ENCODE results near the gene ACYP1.
"Not testable (repeated sequence)": the region's sequence is repeated elsewhere in the genome, so short reads cannot be mapped to it uniquely, and the experiment has no call there.

The ACYP1 gene

DNA sequence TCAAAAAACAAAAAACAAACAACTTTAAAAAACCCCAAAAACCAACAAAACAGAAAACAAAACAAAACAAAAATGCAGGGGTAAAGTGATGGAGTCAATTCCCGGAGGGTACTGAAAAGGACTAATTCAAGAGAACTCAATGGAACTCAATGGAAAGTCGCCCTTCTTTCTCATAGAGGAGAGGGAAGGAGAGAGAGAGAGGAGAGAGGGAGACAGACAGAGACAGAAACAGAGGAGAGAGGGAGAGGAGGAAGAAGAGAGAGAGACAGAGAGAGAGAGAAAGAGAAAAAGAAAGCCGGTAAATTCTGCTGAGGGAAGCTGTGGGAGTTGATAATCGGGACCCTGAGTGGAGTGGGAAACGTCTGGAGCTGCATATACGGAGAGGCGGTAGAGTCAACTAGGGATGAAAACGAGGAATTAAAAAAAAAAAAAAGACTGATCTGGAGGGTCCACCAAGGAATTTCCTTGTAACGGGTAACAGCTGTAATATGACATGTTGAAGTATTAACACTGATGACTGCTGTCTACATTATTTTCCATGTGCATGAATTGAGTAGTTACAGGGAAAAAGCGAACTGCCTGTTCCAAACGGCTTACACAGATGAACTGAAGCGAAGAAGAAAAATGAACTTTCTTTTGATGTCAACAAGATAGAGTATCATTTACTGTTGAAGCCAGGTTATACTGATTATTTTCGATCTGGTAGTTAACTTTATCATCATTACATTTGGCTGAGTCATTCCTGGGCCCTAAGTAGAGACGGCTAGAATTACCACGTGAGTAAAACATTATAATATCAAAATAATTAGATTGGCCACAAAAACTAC lies 4.7 kb upstream of the ACYP1 start:
- DNase-seq (ENCODE audit: low read depth in 2 of 2), result no peak

DNA sequence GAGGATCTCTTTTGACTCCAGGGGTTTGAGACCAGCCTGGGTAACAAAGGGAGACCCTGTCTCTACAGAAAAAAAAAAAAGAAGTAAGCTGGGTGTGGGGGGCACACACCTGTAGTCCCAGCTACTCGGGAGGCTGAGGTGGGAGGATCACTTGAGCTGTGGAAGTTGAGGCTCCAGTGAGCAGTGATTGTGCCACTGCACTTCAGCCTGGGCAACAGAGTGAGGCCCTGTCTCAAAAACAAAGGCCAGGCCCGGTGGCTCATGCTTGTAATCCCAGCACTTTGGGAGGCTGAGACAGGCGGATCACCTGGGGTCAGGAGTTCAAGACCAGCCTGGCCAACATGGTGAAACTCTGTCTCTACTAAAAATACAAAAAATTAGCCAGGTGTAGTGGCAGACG lies 3.9 kb upstream of the ACYP1 start:
- not testable (repeated sequence) for DNase-seq (ENCODE audit: low read depth in 2 of 2)

DNA sequence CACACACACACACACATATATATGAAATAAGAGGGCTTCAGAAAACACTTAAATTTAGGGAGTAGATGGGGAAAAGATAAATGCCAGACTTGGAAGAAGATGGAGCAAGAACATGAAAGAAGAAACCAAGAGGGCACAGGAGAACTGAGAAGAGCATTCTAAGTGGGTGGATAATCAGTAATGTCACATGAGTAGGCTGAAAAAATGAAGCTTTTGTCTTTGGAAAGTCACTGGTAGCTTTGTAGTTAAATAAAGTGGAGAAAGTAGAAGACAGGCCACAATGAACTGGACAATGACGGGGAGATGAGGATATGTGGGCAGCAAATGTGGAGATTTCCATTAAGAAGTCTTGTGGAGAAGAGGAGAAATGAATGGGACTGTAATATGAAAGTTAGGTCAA lies 3.4 kb upstream of the ACYP1 start:
- no peak for DNase-seq (ENCODE audit: low read depth in 2 of 2)

DNA sequence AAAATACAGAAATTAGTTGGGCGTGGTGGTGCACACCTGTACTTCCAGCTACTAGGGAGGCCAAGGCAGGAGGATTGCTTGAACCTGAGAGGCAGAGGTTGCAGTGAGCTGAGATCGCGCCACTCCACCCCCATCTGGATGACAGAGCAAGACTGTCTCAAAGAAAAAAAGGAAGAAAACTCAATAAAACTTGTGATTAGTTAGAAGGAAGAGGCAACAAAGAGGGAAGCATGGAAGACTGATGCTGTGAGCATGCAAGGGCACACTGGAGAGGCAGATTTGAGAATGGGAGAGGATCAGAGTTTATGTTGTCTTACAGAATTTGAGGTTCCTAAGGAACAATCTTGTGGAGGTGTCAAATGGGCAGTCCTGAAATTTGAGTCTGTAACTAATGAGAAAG lies 2.9 kb upstream of the ACYP1 start:
- DNase-seq (ENCODE audit: low read depth in 2 of 2), result no peak

DNA sequence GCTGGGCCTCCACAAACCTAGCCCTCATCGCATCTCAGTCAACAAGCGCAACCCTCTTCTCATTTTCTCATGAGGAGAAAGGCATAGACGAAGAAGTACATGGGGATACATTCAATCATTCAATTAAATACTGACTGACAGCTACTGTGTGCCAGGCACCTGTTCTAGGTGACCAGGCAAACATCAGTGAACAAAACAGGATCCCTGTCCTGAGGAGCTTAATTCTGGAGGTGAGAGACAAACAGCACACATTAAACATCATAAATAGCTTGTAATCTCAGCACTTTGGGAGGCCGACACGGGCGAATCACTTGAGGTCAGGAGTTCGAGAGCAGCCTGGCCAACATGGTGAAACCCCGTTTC lies 362 bp upstream of the ACYP1 start:
- no peak for DNase-seq (ENCODE audit: low read depth in 2 of 2)

DNA sequence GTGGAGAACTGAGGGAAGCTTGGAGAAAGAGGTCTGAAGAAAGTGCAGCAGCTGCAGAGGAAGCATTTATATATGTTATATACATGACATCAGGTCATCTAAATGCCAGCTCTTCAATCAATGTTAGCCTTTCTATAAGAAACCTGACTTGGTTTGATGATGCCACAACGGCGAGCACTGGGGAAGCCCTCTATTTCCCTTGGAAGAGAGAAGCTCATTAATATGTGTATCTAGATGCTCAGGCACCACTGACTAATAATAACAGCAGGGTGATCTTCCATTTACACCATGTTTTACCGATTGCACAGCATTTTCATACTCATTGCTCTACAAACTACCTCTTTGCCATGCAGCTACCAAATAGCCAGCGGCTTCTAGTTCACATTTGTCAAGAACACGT lies 811 bp downstream of the ACYP1 start:
- DNase-seq (ENCODE audit: low read depth in 2 of 2), result no peak

DNA sequence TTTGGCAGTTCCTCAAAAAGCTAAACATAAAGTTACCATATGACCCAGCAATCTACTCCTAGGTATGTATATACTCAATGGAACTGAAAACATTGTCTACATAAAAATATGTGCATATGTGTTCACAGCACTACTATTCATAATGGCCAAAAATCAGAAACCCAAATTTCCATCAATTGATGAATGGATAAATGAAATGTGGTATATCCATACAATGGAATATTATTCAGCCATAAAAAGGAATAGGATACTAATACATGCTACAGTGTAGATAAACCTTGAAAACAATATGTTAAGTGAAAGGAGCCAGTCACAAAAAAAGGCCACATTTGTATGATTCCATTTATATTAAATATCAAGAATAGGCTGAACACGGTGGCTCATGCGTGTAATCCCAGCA lies 3.4 kb downstream of the ACYP1 start:
- no peak for DNase-seq (ENCODE audit: low read depth in 2 of 2)

DNA sequence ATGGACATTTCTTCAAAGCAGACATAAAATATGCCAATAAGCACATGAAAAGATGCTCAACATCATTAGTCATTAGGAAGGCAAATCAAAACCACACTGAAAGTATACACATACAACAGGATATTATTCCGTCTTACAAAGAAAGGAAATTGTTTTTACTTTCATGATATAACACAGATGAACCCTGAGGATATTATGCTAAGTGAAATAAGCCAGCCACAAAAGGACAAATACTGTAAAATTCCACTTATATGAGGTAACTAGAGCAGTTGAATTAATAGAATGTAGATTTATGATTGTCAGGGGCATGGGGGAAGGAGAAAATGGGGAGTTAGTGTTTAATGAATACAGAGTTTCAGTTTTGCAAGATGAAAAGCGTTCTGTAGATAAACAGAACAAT lies 4.2 kb downstream of the ACYP1 start:
- DNase-seq (ENCODE audit: low read depth in 2 of 2), result no peak

DNA sequence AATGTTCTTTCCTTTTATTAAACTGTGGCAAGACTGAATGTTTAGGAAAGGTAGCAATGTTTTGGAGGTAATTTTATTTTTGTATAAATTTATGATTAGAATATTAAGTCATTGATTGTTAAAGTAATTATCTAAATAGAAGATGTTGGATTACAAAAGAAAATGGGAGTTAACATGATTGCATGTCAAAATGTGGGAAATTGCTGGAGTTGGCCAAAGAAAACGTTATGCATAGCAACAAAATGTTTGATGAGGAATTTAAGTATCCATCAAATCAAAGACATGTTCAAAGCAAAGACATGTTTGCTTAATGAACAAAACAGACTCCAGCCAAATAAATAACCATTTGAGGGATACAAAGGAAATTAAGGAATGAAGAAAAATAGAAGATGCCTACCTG lies 9.4 kb downstream of the ACYP1 start:
- no peak for DNase-seq (ENCODE audit: low read depth in 2 of 2)

DNA sequence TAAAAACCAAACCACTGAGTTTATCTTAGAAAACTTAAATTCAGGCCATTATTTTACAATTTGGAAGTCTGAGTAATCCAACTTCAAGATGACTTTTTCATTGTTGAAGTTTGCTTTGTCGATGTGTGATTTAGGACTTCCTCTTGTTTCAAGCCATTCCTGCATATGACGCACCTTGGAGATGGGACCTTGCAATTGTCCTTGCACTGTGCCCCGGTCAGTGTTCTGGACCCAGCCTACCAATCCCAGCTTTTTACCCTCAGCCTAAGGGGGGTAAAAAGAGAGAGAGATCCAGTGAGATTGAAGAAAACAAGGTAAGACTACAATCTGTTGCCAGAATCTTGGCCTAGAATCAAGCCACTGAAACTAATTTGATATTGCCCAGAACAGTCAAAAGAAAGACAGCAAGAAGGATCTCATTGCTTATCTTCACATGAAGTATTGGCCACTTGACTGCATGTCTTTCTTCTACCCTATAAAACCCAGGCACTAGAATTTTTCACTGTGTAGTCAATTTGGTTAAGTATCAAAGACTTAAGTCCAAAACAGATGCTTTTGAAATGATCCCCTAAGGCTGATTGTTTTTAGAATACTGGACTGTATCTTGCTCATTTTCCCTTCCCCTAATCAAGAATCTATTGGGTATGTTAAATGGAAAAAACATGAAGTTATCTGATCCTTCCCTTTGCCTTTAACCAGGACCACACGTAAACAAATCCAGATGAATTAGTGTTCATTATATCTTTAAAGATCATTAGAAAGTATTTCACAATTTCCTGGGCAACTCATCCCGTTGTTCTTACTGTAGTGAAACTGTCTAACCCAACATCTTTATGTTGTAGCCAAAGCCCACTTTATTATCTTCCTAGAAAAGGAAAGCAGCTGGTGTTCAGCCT lies 10.2 kb downstream of the ACYP1 start:
- no peak for DNase-seq (ENCODE audit: low read depth in 2 of 2)

DNA sequence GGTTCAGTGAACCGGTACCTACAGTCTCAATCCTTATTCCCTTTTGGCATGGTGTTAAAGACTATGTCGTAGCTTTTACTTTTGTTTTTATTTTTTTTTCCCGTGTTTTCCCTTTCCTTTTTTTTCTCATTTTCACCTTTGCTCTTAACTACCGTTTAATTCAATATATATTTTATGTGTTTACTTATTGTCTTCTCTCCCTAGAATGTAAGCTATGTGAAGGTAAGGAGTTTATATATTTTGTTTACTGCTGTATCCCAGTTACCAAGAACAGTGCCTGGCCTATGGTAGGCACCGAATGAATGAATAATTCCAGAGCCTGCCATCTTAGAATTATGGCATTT lies 12.3 kb downstream of the ACYP1 start:
- DNase-seq (ENCODE audit: low read depth in 2 of 2), result no peak

DNA sequence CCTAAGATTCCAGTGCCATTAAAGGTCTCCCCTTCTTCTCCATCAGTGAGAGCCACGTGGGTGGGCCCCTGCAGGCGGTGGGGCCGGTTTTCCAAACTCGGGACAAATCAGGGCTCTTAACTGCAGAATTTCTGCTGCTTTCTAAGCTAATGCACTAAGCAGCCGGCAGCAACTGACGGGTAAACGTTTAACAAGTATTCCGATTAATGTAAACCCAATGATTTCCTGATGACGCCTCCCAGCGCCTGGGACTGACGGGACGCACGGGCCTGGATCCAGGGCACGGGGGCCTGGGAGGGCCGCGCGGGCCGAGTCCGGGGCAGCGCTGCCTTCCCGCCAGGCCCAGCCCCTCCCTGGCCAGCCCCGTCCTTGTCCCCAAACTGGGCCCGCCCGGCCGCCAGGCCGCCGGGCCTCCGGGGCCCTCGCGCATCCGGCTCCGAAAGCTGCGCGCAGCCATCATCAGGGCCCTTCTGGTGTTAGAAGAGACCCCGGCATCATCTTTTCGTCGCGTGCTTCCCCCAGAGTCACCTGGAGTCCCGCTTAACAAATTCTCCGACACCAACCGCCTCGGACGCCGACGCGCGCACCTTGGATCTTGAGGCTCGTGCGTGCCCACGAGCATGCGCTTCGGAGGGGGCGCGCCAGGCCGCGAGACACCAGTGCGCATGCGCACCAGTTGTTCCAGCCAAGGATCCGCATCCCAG lies 12.8 kb downstream of the ACYP1 start, which contains the start of gene MLH3:
TSS of gene MLH3 (minus strand) at position 616 of the 704 bp plus-strand sequence. CDS start 1,812 bp downstream, outside the sequence.
- DNase-seq (ENCODE audit: low read depth in 2 of 2), result peak; percentile 60 to 62

DNA sequence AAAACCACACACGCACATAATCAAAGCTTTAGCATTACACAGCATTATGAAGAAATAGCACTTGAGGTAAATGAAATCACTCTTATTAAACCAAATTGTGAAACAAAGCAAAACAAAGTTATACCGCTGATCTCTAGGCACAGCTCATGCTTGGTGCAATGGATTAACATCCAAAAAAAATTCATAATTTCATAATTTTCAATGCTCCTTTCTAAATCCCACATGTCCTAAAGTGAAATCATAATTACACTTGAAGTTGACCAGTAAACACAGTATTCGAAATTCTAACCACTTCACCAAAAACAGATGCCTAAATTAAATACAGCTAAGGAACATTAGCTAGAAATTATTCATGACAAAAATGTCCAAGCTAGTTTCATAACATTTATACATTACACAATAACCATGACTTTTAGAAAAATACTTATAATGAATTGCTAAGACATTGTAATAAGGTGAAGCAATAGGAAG lies 14.1 kb downstream of the ACYP1 start:
- DNase-seq (ENCODE audit: low read depth in 2 of 2), result no peak

DNA sequence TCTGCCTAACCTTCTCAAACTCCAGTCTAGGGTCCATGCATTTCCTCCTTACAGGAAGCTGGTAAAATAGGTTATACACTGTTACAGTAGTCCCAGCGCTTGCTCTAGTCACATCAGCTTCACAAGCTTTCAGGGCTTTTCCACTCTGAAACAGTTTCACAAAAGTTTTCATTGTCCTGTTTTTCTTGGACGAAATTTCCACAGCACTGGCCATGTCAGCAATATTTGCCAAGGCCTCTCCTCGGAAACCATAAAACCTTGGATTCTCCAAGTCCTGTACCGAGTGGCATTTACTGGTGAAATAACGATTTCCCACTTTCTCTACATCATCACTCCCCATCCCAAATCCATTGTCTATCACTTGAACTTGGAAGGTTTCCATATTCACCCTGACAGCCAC lies 14.7 kb downstream of the ACYP1 start:
- DNase-seq (ENCODE audit: low read depth in 2 of 2), result no peak

DNA sequence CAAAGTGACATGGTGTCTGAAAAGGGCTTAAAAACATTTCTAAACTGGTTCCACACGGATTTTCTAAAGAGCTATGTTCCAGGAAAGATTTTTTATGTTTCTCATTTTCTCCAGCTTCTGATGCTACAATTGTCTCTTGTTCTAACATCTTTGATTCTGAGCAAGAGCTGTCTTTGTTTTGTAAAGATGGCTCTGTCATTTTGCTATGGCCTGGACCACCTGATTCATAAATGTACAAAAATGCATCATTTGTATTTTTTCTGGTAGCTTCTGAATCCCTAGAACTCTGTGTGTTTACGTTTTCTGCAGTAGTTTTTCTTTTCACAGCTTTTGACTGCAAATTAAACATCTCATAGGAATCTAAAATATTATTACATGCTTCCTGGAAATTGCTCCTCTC lies 15.7 kb downstream of the ACYP1 start:
- DNase-seq (ENCODE audit: low read depth in 2 of 2), result no peak

DNA sequence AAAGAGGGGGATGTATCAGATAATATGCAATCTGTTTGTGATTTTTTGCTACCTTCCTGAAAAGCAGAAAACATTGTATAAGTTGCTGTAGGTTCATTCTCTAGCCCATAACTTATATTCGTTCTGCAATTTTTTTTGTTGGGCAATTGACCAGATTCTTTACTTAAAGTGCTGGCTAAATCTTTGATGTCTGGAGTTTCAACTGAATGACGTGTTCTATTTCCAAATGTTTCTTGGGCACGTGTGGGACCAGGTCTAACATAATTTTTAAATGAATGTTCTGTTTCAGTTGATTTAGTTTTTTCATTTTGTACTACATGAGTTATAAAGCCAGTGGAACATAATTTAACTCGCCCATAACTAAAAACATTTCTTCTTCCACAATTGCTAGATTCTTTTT lies 16.3 kb downstream of the ACYP1 start:
- no peak for DNase-seq (ENCODE audit: low read depth in 2 of 2)

DNA sequence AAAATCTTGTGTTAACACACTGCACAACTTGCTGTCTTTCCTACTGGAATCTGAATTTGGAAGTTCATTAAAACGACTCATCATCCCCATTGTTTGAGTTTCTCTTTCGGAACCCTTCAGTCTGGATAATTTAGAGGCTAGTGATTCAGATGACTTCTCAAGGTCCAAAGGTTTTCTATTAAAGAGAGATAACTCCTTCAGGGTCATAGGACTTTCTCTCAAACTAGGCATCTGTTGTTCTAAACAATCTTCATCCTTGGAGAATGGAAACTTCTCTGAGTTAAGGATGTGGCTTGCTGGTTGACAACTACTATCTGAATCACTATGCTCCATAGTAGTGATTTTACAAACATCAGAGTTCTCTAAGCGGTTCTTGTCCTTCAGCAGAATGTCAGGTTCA lies 16.9 kb downstream of the ACYP1 start:
- no peak for DNase-seq (ENCODE audit: low read depth in 2 of 2)

DNA sequence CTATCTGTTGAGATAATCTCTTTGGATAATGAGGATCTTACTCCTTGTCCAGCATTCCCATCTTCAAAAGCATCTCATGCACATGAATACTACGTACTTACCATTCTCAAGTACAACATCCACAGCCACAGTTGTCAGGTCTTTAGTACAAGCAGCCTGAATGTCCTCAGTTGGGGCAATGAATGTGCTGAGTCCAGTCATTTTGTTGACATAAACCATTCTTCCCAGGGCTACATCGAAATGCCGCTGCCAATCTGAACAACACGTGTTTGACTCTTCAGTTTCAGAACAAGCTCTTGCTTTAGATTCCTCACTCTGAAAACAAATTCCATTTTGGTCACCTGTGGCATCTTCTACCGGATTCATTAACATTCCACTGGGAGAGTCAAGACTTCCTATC lies 17.5 kb downstream of the ACYP1 start:
- no peak for DNase-seq (ENCODE audit: low read depth in 2 of 2)

DNA sequence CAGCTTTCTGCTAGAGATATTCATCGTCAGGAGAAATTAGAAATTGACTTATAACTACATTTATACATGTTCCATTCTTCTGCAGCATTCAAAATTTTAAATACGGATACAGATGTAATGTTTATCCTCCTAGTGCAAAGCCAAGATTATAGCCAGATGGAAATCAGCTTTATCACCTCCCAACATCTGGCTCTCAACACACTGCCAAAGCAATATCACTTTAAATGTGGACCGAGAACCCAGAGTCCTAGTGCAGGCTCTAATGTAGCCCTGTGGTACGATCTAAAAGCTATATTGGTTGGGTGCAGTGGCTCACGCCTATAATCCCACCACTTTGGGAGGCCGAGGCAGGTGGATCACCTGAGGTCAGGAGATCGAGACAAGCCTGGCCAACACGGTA lies 19.1 kb downstream of the ACYP1 start:
- DNase-seq (ENCODE audit: low read depth in 2 of 2), result no peak

DNA sequence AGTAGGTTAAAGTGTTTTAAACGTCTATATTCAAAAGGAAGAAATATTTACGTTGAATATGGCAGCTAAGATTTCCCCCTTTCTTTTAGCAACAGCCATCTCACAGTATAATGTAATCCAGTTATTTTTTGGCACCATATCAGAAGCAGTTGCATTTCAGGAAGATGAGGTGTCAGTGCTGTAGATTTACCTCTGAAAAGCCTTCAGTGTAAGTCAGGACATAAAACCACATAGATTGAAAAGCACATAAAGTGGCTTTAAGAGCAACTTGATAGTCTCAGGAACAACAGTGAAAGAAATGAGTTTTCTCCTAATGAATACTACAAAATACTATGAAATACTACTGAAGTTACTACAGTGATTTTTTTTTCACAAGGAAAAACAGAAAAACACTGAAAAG lies 19.5 kb downstream of the ACYP1 start:
- no peak for DNase-seq (ENCODE audit: low read depth in 2 of 2)

DNA sequence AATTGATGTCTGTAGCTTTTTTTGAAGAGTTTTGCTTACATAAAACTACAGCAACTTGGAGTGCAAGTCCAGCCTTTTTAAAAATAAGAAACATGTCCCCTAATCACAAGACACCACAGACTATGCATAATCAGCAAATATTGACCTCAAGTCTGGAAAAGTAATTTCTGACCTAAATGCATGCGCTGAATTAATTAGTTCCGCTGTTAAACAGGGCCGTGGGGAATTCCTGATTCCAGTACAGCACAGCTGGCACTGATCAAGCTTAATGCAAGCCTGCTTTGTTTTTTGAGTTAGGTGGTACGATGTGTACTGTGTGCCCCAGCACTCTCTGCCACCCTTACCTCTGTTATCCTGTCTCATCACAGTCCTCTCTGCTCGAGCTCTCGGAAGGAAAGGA lies 21.8 kb downstream of the ACYP1 start:
- DNase-seq (ENCODE audit: low read depth in 2 of 2), result no peak

DNA sequence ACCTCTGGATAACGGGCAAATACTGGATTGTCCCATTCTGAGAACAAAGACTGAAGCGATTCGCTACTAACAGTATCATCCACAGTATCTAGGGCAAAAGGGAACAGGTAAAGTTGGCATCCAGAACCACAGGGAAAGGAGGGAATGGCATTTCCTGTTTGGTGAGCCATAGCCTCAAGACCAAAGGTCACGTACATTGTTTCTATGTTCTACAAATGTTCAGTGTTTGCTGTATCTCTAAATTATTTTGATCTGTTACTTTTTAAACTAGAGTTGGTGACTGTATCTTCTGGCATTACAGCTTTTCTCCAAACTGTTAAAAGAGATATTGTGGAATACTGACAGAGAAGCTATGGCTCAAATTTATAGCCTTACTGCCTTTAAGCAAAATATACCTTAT lies 22.2 kb downstream of the ACYP1 start:
- DNase-seq (ENCODE audit: low read depth in 2 of 2), result no peak
